ENCODE data around the gene PSMD5. TPM values are rescaled to one million over a fixed set of nuclear protein-coding genes. Genes with fewer than 3 reads are reported as not detected.

PSMD5 gene
- total RNA-seq, 1 experiment from 2014 or later: 64.9 TPM

DNA sequence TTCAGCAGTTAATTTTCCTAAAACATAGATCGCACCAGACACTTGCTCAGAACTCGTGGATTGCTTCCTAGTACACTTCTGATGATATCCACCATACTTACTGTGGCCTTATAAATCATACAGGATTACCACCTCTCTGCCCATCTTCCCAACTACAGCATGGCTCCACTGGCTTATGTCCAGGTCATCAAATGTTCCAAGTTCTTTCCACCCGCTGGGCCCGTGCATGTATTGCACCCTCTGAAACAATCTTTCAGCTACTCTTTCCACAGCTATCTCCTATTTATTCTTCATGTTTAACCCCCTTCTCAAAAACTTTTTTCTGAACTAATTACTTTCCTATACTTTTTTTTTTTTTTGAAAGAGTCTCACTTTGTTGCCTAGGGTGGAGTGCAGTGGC, 68.0 kb downstream of the PSMD5 start:
- DNase-seq (ENCODE audit: low spot score): peak; percentile 22
- ChIA-PET CTCF (no interaction called here), POLR2A (ENCODE audit: low non-redundant PET) (no interaction called here)
- no peaks in the 10 kb centered on the region for H3K4me1 ChIP-seq (ENCODE audit: insufficient read depth, low read length, poor library complexity, severe bottlenecking)
- intact Hi-C loops (cut with micrococcal nuclease; ENCODE audit: unreplicated experiment): no loop called here
- BruUV-seq (replicated peaks): no TSS peak
- no peaks in the 10 kb centered on the region for H3K9me3 ChIP-seq (ENCODE audit: low read depth, low read length, poor library complexity, severe bottlenecking)
- H3K36me3 ChIP-seq (ENCODE audit: insufficient read depth, low read length, poor library complexity, severe bottlenecking): peaks cover 49% of the 10 kb centered on the region
- H3K27me3 ChIP-seq (replicated peaks; ENCODE audit: insufficient read depth, low read depth, low read length, poor library complexity): no peaks in the 10 kb centered on the region
- TF ChIP-seq EZH2 (IDR thresholded peaks at IDR 0.05; ENCODE audit: borderline replicate concordance, low read depth, low read length, poor library complexity, severe bottlenecking) (no peak), CTCF (conservative IDR thresholded peaks at IDR 0.05; ENCODE audit: low read depth, low read length) (no peak)
- no peak overlapping the region for H3K27ac ChIP-seq (ENCODE audit: low read depth, low read length, poor library complexity, severe bottlenecking)
- H3K4me3 ChIP-seq (ENCODE audit: low read depth, low read length, poor library complexity, severe bottlenecking): no peak overlapping the region

GRCh38 chr9:120773256-120773655, 69.5 kb downstream of the PSMD5 start:
- POLR2A ChIA-PET (ENCODE audit: low non-redundant PET): no interaction called here
- Histone ChIP-seq H3K36me3 (ENCODE audit: insufficient read depth, low read length, poor library complexity, severe bottlenecking) (peaks cover 57% of the 10 kb centered on the region), H3K27ac (ENCODE audit: low read depth, low read length, poor library complexity, severe bottlenecking) (no peak overlapping the region), H3K27me3 (replicated peaks; ENCODE audit: insufficient read depth, low read depth, low read length, poor library complexity) (no peaks in the 10 kb centered on the region), H3K4me3 (ENCODE audit: low read depth, low read length, poor library complexity, severe bottlenecking) (no peak overlapping the region), H3K4me1 (ENCODE audit: insufficient read depth, low read length, poor library complexity, severe bottlenecking) (no peaks in the 10 kb centered on the region), H3K9me3 (ENCODE audit: low read depth, low read length, poor library complexity, severe bottlenecking) (no peaks in the 10 kb centered on the region)
- intact Hi-C loops (cut with micrococcal nuclease; ENCODE audit: unreplicated experiment): no loop called here
- TF ChIP-seq CTCF (conservative IDR thresholded peaks at IDR 0.05; ENCODE audit: low read depth, low read length): no peak
- no peak for TF ChIP-seq EZH2 (IDR thresholded peaks at IDR 0.05; ENCODE audit: borderline replicate concordance, low read depth, low read length, poor library complexity, severe bottlenecking)
- CTCF ChIA-PET: no interaction called here
- BruUV-seq (replicated peaks): no TSS peak
- DNase-seq (ENCODE audit: low spot score): no peak

DNA sequence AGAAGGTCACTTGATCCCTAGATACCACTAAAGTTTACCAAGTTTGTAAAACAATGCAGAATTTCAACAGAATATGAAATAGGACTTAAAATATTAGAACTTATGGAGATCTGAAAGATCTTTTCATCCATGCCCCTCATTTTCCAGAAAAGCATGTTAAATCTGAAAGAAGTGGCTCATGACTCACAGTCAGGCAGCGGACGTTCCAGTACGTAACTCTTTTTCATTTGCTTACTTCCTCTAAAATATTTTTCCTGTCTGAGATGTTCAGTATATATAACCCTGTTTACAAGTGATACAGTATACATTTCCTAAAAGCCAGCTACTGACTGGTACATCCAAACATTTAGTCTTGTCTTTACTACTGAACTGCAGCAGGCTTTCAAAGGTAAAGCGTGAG, 71.8 kb downstream of the PSMD5 start:
- Histone ChIP-seq H3K9me3 (ENCODE audit: low read depth, low read length, poor library complexity, severe bottlenecking) (no peaks in the 10 kb centered on the region), H3K36me3 (ENCODE audit: insufficient read depth, low read length, poor library complexity, severe bottlenecking) (peaks cover 54% of the 10 kb centered on the region), H3K27me3 (replicated peaks; ENCODE audit: insufficient read depth, low read depth, low read length, poor library complexity) (no peaks in the 10 kb centered on the region), H3K4me1 (ENCODE audit: insufficient read depth, low read length, poor library complexity, severe bottlenecking) (no peaks in the 10 kb centered on the region), H3K4me3 (ENCODE audit: low read depth, low read length, poor library complexity, severe bottlenecking) (no peak overlapping the region), H3K27ac (ENCODE audit: low read depth, low read length, poor library complexity, severe bottlenecking) (no peak overlapping the region)
- no peak for DNase-seq (ENCODE audit: low spot score)
- intact Hi-C loops (cut with micrococcal nuclease; ENCODE audit: unreplicated experiment): no loop called here
- ChIA-PET POLR2A (ENCODE audit: low non-redundant PET) (no interaction called here), CTCF (no interaction called here)
- no peak for TF ChIP-seq EZH2 (IDR thresholded peaks at IDR 0.05; ENCODE audit: borderline replicate concordance, low read depth, low read length, poor library complexity, severe bottlenecking)
- no peak for TF ChIP-seq CTCF (conservative IDR thresholded peaks at IDR 0.05; ENCODE audit: low read depth, low read length)
- no TSS peak for BruUV-seq (replicated peaks)

Data from A673 (cell line).